GDM1 (cell line): ENCODE results near the gene C11orf21.

Experiments used
- DNase-seq: peaks from one replicate; lab custom pipeline; 2025; lab: John Stamatoyannopoulos, UW

The C11orf21 gene

GRCh38 chr11:2260491-2261364 is 41.0 kb downstream of the C11orf21 start:
- no peak for DNase-seq

- DNase-seq: no peak
Measured at GRCh38 chr11:2259897-2260451, 41.7 kb downstream of the C11orf21 start.

DNA sequence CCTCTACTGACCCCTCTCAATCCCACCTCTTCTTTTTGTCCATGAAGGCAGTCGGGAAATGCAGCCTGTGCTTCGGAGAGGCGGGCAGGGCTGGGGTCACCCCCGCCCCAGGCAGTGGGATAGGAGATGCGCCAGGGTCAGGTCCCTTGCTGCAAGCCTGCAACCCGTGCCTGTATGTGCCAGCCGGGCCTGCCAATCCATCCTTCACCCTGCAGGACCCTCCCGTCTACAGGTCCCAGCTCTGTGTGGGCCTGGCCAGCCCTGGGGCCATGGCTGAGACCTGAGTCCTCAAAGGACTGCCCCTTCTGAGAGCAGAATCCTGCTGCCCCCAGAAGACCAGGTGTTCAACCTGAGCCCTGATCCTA is 42.3 kb downstream of the C11orf21 start:
- DNase-seq: no peak

- no peak for DNase-seq
Measured at GRCh38 chr11:2258501-2259465, 42.9 kb downstream of the C11orf21 start.

- DNase-seq: no peak
Measured at GRCh38 chr11:2256951-2257700, 44.6 kb downstream of the C11orf21 start.

GRCh38 chr11:2256293-2256913 is 45.3 kb downstream of the C11orf21 start:
- no peak for DNase-seq

GRCh38 chr11:2252018-2252417 is 49.7 kb downstream of the C11orf21 start:
- DNase-seq: no peak

DNA sequence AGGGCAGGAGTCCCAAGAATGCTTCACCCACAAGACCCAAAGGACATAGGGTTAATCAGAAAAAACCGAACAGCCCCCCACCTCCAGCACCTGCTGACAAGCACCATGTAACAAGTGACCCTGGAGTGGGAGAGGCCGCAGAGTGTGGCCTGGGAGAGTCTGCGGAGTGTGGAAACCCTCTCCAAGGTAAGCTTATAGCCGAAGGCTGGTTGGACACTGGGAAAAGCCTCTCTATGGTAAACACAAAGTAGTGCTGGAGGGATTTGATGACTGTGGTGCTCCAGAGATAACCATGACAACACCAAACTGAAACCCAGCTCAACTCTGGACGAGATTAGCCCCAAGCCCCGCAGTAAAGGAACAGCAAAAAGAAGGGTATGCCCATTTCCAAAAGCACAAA is 50.6 kb downstream of the C11orf21 start:
- DNase-seq: no peak

- no peak for DNase-seq
Measured at GRCh38 chr11:2250485-2250884, 51.2 kb downstream of the C11orf21 start.

- no peak for DNase-seq
Measured at GRCh38 chr11:2250041-2250440, 51.7 kb downstream of the C11orf21 start.

- DNase-seq: no peak
Measured at GRCh38 chr11:2249189-2249916, 52.4 kb downstream of the C11orf21 start.

- no peak for DNase-seq
Measured at GRCh38 chr11:2248762-2249161, 53.0 kb downstream of the C11orf21 start.

DNA sequence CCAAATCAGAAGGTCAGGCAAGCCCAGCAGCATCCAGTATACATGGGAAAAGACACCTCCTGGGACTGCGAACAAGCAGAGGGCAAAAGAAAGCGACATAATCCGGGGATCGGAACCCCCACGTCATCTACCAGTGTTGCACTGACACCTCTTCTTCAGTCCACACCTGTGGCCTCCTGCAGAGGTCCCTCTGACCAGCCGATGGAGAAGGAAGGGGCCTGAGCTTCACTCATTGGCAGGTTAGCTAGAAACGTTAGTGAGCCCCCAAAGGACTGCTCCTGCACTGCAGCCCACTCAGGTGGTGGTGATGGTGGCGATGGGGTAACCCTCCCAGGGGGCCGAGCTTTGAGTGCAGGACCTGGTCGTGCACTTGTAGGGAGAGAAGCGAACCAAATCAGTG is 53.5 kb downstream of the C11orf21 start:
- no peak for DNase-seq

GRCh38 chr11:2247496-2247895 is 54.2 kb downstream of the C11orf21 start:
- no peak for DNase-seq
